ENCODE data around the gene DENND2C. TPM values are rescaled to one million over a fixed set of nuclear protein-coding genes. Genes with fewer than 3 reads are reported as not detected.

Gene DENND2C, protein sequence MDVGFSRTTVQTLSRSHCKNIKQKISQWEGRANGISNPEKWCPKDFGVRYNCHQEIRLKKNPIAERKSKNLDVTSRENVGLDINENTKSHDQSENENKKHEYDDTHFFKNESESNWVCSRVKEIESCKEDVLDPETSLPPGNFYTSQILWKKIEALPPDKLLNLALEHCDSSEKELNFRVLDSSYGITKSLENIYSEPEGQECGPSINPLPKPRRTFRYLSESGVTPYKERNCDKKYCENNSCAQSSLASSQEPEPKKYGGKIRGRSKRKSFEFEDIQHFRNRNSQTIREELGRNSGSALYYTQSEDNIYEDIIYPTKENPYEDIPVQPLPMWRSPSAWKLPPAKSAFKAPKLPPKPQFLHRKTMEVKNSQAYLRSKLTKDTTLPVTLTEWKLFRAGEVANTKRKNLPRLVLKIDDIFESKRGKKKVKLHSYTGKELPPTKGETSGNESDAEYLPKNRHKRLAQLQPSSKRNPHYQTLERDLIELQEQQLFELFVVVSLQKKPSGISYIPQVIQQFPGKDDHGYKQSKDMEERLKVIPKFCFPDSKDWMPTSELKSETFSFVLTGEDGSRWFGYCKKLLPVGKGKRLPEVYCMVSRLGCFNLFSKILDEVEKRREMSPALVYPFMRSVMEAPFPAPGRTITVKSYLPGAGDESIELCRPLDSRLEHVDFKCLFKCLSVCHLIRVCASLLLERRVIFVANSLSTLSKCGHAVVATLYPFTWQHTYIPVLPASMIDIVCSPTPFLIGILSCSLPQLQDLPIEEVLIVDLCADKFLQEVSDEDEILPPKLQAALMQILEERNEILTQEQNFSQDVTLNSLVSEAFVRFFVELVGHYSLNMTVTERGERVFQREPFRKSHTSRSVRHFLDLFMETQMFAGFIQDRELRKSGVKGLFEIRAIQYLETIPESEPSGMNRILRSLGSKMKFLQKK
- 10.1 TPM for polyA plus RNA-seq (ENCODE audit: insufficient read length)

DNA sequence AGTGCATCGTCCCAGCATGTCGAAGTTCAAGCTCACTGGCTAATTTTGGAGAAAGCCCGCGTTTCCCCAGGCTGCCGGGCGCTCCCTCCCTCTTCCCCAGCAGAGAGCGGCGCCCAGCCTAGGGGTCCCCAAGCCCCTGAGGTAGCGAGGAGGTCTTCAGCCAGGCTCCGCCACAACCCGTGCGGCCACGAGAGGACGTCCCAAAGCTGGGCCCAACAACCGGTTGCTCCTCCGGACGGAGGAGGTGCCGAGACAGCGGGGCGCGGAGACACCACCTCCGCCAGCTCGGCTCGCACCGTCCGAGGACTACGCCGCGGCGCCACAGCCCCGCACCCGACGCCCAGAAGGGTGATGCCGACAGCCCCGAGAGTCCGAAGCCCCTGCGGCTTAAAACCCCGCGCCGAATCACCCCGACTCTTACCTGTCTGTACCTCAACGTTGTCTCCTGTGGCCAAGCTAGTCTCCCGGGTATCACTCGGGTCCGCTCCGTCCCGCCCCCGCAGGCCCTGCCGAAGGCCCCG, at the start of gene DENND2C:
DENND2C (minus strand) TSS at position 488 of the 521 bp plus-strand sequence. CDS start 44,065 bp downstream, outside the sequence.
- DNase-seq (ENCODE audit: low read depth), result no peak

GRCh38 chr1:114719424-114719787, 49.6 kb upstream of the DENND2C start:
- no peak for DNase-seq (ENCODE audit: low read depth)

GRCh38 chr1:114718661-114719423, 49.0 kb upstream of the DENND2C start:
- DNase-seq (ENCODE audit: low read depth), result no peak

GRCh38 chr1:114716304-114717170, 46.7 kb upstream of the DENND2C start, which contains the start of gene NRAS:
TSS of gene NRAS (minus strand) at chr1:114716771. CDS start at chr1:114716160, 611 bp downstream.
- peak; percentile 73 for DNase-seq (ENCODE audit: low read depth)

DNA sequence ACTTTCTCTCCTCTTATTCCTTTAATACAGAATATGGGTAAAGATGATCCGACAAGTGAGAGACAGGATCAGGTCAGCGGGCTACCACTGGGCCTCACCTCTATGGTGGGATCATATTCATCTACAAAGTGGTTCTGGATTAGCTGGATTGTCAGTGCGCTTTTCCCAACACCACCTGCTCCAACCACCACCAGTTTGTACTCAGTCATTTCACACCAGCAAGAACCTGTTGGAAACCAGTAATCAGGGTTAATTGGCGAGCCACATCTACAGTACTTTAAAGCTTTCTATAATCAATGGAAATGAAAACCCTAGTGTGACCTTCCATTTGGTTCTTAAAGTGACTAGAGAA, 46.1 kb upstream of the DENND2C start:
- DNase-seq (ENCODE audit: low read depth), result no peak

DNA sequence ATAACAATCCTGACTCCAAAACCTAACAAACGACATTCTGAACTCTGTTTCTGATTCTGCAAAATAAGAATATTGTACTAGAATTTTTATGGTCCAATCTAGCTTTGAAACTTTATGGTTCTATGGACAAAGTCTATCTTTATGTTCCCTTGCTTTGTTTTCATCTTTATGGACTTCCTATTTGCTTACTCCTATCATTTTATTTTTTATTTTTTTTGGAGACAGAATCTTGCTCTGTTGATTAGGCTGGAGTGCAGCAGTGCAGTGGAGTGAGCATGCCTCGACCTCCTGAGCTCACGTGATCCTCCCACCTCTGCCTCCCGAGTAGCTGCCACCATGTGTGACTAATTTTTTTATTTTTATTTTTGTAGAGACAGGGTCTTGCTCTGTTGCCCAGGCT, 43.1 kb upstream of the DENND2C start:
- no peak for DNase-seq (ENCODE audit: low read depth)

GRCh38 chr1:114710360-114710759, 40.5 kb upstream of the DENND2C start:
- no peak for DNase-seq (ENCODE audit: low read depth)

- no peak for DNase-seq (ENCODE audit: low read depth)
Measured at GRCh38 chr1:114707604-114708003, 37.8 kb upstream of the DENND2C start.

DNA sequence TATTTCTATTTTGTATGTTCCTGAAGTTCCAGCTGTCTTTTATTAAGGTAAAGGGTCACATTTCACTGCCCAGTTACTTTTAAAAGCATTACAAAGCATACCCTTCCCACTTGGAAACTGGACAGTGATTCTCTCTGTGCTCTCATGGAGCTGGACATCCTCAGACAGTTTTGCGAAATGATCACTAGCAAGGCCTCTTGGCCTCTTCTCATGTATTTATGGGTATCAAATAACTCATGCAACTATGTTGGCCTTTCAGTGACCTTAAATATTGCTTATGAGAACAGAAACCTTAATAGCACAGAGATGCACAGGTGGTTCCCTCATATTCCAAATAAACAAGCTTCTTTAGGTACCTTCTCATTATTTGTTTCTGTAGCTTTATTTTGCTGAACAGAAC, 33.4 kb upstream of the DENND2C start:
- no peak for DNase-seq (ENCODE audit: low read depth)

DNA sequence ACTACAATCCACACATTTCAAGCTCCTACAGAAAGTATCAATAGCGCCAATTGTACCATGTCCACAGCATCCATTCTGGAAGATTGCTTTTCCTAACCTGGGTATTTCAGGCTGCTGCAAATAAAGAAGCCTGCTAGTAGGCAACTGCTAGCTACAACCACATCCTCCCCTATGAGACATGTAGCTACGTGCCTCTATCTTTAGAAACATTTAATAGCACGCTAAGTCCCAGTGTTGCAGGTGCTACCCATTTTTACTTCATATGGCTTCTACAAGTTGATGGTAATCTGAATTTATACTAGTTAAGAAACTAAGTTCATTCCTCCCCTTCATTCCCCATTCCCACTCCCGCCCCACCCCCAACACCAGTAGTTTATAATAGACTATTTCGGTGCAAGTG, 32.9 kb upstream of the DENND2C start:
- no peak for DNase-seq (ENCODE audit: low read depth)

DNA sequence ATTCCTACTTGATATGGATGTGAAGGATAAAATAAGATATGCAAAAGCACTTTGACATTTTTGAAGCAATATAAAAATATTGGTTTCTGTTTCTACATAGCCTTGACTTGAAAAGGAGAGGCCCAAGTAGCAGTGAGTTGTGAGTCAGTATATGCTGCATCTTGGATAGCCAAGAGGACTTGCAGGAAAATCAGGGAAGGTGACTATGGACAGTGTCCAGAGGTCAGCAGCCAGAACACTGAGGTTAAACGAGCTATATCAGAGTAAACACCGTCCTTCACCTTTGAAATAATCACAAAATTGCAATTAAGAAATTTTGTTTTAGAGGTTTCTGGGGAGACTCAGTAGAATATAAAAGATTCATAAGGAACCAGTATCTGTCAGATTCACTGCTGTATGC, 32.1 kb upstream of the DENND2C start:
- no peak for DNase-seq (ENCODE audit: low read depth)

DNA sequence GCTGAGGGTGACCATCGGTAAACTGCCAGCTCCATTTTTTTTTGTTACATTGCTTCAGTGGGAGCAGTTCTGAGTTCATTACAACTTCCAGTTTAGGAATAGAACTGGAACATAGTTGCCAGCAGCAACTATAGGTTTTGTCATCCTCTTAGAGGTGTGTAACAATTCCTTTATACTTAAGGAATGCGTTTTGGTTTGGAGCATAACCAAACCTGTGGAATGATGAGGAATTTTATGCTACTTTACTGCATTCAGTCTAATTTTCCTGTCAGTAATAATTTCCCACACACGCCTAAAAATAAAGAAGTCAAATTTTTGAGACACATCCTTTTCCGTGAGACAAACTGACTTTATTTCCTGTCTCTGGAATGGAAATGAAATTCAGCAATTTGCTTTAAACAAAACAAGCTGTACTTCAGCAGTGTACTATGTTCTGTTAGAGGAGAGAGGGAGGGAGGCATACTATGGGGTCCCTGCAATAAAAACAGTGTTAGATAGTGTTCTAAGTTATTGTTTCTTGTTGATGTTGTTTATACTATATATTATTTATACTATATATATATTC, 30.3 kb upstream of the DENND2C start:
- no peak for DNase-seq (ENCODE audit: low read depth)

- no peak for DNase-seq (ENCODE audit: low read depth)
Measured at GRCh38 chr1:114696810-114697209, 27.0 kb upstream of the DENND2C start.

DNA sequence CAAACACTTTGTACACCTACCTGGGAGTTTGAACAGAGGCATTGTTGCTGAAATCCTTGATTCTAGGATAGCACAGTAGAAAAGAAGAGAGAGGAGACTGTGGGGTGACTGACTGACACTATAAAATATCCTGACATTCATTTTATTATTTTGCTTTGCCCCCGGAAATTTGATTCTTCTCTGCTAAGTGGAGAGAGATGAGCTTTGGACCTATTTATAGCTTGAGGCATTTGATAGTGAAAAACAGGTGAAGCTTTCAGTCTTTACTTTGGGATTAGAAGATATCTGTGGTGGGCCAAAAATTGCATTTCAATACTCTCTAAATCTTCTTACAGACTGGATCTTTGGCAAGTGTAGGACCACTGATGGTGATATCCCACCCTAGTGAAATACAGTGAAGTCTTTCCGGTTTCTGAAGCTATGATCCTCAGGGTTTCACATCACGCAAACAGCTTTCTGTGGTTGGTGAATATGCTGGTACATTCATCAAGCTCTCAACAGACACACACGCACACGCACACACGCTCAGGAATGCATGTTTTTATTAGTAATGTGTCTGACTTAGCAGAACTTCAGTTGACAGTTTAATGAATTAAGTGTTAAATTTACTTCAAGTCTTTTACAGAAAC, 25.7 kb upstream of the DENND2C start, which contains the start of gene AMPD1:
AMPD1 (minus strand) TSS at position 117 of the 629 bp plus-strand sequence; CDS start at position 42, 75 bp downstream.
- no peak for DNase-seq (ENCODE audit: low read depth)

GRCh38 chr1:114694540-114695310, 24.9 kb upstream of the DENND2C start:
- no peak for DNase-seq (ENCODE audit: low read depth)

DNA sequence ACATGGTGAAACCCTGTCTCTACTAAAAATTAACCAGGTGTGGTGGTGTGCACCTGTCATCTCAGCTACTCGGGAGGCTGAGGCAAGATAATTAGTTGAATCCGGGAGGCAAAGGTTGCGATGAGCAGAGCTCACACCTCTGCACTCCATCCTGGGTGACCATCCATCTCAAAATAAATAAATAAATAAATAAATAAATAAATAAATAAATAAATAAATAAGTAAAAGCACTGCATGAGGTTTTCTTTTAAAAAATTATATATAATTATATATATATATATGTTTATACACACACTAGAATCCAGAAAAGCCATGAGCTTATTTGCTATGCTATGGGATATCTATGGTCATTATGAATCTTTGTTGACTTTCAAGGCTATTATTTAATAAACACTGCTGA, 23.1 kb upstream of the DENND2C start:
- no peak for DNase-seq (ENCODE audit: low read depth)

DNA sequence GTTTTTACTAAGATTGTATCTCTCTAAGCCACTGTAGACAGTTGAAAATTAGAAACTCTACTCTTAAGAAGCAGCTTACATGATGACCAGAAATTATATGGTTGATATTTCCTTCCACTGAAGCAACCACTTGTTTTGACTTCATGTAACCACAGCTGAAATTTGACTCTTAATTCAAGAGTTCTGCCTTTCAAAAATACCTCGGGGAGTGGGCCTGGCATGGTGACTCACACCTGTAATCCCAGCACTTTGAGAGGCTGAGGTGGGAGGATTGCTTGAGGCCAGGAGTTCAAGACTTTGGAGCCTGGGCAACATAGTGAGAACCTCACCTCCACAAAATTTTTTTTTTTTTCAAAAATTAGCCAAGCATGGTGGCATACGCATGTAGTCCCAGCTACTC, 21.2 kb upstream of the DENND2C start:
- no peak for DNase-seq (ENCODE audit: low read depth)

DNA sequence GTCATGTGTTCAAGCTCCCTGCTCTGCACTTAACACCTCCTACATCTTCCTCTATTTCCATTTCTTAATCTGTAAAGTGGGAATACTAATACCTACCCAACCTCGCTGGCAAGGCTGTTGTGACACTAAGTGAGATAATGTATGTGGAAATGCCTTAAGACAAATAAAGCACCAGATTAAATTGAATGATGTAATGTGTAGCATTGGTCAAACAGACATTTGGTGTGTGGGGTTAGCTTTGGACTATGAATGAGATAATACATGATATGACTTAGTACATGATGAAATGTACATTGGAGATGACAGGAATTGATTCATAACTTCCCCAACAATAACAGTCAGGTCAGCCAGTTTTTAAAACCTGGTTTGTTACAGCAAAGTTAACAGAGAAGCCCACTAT, 20.3 kb upstream of the DENND2C start:
- no peak for DNase-seq (ENCODE audit: low read depth)

DNA sequence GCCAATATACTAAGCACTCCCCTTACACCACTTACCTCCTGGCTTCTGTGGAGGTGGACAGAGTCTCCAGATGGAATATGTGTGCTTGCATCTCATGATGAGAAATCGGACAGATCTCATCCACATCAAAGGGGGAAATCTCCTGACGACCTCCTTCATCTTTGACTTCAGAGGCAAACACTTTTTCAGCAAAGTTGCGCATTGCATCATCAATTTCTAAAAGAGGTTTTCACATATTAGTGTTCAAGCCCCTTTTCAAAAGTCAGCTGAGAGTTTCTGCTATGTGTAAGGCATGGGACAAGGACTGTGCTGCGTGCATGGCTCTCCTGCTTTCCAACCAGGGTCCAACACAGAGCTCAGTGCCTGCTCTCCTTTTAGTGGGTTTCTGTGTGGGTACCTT, 18.7 kb upstream of the DENND2C start:
- no peak for DNase-seq (ENCODE audit: low read depth)
